Measurements from ENCODE around the gene DLGAP3. TPM values are rescaled to one million over a fixed set of nuclear protein-coding genes. Genes with fewer than 3 reads are reported as not detected.

DLGAP3 gene
- total and polyA plus RNA-seq, 4 donors = 0.10 to 0.89 (median 0.22) TPM

GRCh38 chr1:34907487-34908090 lies 21.9 kb downstream of the DLGAP3 start:
- TF ChIP-seq CTCF (IDR thresholded peaks at IDR 0.05; ENCODE audit: control extremely low read depth, extremely low read depth) = no peak
- H3K9ac ChIP-seq (ENCODE audit: insufficient read depth in 1 of 2, low read length in 2 of 2) = no peak overlapping the region
- DNase-seq (no peak), ATAC-seq (ENCODE audit: insufficient read depth, low FRiP score) (no peak)
- no peaks in the 10 kb centered on the region for H3K36me3 ChIP-seq (ENCODE audit: control insufficient read depth in 4 of 4, insufficient read depth in 4 of 4, low read length in 4 of 4)
- 67 to 70% methylated on average over 5 of the region's 5 CpGs for WGBS, 2 donors
- no peak overlapping the region for H3K4me3 ChIP-seq
- no peak overlapping the region for H3K27ac ChIP-seq (ENCODE audit: low read depth in 1 of 2, low read length in 1 of 2)
- no peaks in the 10 kb centered on the region for H3K4me1 ChIP-seq (ENCODE audit: control insufficient read depth in 5 of 5, insufficient read depth in 5 of 5, low read length in 5 of 5)
- peaks cover 0 to 4% (median 0%) of the 10 kb centered on the region in 3 donors for H3K27me3 ChIP-seq (ENCODE audit: control insufficient read depth in 3 of 3, insufficient read depth in 3 of 3, low read length in 2 of 3)
- no peaks in the 10 kb centered on the region for H3K9me3 ChIP-seq (ENCODE audit: control insufficient read depth in 4 of 4, insufficient read depth in 3 of 4, low read length in 3 of 4)

- H3K4me3 ChIP-seq = no peak overlapping the region
- no peaks in the 10 kb centered on the region for H3K4me1 ChIP-seq (ENCODE audit: control insufficient read depth in 5 of 5, insufficient read depth in 5 of 5, low read length in 5 of 5)
- ATAC-seq (ENCODE audit: insufficient read depth, low FRiP score) (no peak), DNase-seq (no peak)
- peaks cover 0 to 4% (median 3%) of the 10 kb centered on the region in 3 donors for H3K27me3 ChIP-seq (ENCODE audit: control insufficient read depth in 3 of 3, insufficient read depth in 3 of 3, low read length in 2 of 3)
- no peak overlapping the region for H3K27ac ChIP-seq (ENCODE audit: low read depth in 1 of 2, low read length in 1 of 2)
- H3K9me3 ChIP-seq (ENCODE audit: control insufficient read depth in 4 of 4, insufficient read depth in 3 of 4, low read length in 3 of 4) = no peaks in the 10 kb centered on the region
- no peak for TF ChIP-seq CTCF (IDR thresholded peaks at IDR 0.05; ENCODE audit: control extremely low read depth, extremely low read depth)
- 56 to 58% methylated on average over 4 of the region's 4 CpGs for WGBS, 2 donors
- no peak overlapping the region for H3K9ac ChIP-seq (ENCODE audit: insufficient read depth in 1 of 2, low read length in 2 of 2)
- no peaks in the 10 kb centered on the region for H3K36me3 ChIP-seq (ENCODE audit: control insufficient read depth in 4 of 4, insufficient read depth in 4 of 4, low read length in 4 of 4)
Observed at GRCh38 chr1:34906756-34907155, 22.7 kb downstream of the DLGAP3 start.

- no peak overlapping the region for H3K4me3 ChIP-seq
- no peak overlapping the region for H3K9ac ChIP-seq (ENCODE audit: insufficient read depth in 1 of 2, low read length in 2 of 2)
- no peak for ATAC-seq (ENCODE audit: insufficient read depth, low FRiP score)
- no peak overlapping the region for H3K27ac ChIP-seq (ENCODE audit: low read depth in 1 of 2, low read length in 1 of 2)
- no peaks in the 10 kb centered on the region for H3K4me1 ChIP-seq (ENCODE audit: control insufficient read depth in 5 of 5, insufficient read depth in 5 of 5, low read length in 5 of 5)
- H3K36me3 ChIP-seq (ENCODE audit: control insufficient read depth in 4 of 4, insufficient read depth in 4 of 4, low read length in 4 of 4) = no peaks in the 10 kb centered on the region
- DNase-seq = no peak
- peaks cover 0 to 4% (median 3%) of the 10 kb centered on the region in 3 donors for H3K27me3 ChIP-seq (ENCODE audit: control insufficient read depth in 3 of 3, insufficient read depth in 3 of 3, low read length in 2 of 3)
- TF ChIP-seq CTCF (IDR thresholded peaks at IDR 0.05; ENCODE audit: control extremely low read depth, extremely low read depth) = no peak
- 87 to 91% methylated on average over 1 of the region's 1 CpG for WGBS, 2 donors
- no peaks in the 10 kb centered on the region for H3K9me3 ChIP-seq (ENCODE audit: control insufficient read depth in 4 of 4, insufficient read depth in 3 of 4, low read length in 3 of 4)
Observed at GRCh38 chr1:34906222-34906621, 23.2 kb downstream of the DLGAP3 start.

- H3K27ac ChIP-seq (ENCODE audit: low read depth in 1 of 2, low read length in 1 of 2) = no peak overlapping the region
- 80 to 82% methylated on average over 8 to 12 of the region's 12 CpGs for WGBS, 2 donors
- peaks cover 0 to 4% (median 3%) of the 10 kb centered on the region in 3 donors for H3K27me3 ChIP-seq (ENCODE audit: control insufficient read depth in 3 of 3, insufficient read depth in 3 of 3, low read length in 2 of 3)
- no peak overlapping the region for H3K9ac ChIP-seq (ENCODE audit: insufficient read depth in 1 of 2, low read length in 2 of 2)
- TF ChIP-seq CTCF (IDR thresholded peaks at IDR 0.05; ENCODE audit: control extremely low read depth, extremely low read depth) = no peak
- no peaks in the 10 kb centered on the region for H3K4me1 ChIP-seq (ENCODE audit: control insufficient read depth in 5 of 5, insufficient read depth in 5 of 5, low read length in 5 of 5)
- H3K9me3 ChIP-seq (ENCODE audit: control insufficient read depth in 4 of 4, insufficient read depth in 3 of 4, low read length in 3 of 4) = no peaks in the 10 kb centered on the region
- ATAC-seq (ENCODE audit: insufficient read depth, low FRiP score) (no peak), DNase-seq (no peak)
- H3K4me3 ChIP-seq = no peak overlapping the region
- H3K36me3 ChIP-seq (ENCODE audit: control insufficient read depth in 4 of 4, insufficient read depth in 4 of 4, low read length in 4 of 4) = no peaks in the 10 kb centered on the region
Observed at GRCh38 chr1:34905098-34905459, 24.4 kb downstream of the DLGAP3 start.
